Activated naive CD8-positive, alpha-beta T cell treated with anti-CD3 and anti-CD28 coated beads for 36 hours (primary cell): ENCODE data around the gene COMTD1. TPM values are rescaled to one million over a fixed set of nuclear protein-coding genes. Genes with fewer than 3 reads are reported as not detected.
"Not testable (repeated sequence)": the region's sequence is repeated elsewhere in the genome, so short reads cannot be mapped to it uniquely, and the experiment has no call there.

Experiments used
- DNase-seq: peaks from one replicate; pipeline ENCODE4 v3.0.0; 2021
- H3K27ac Mint-ChIP-seq: one replicate; pipeline ENCODE4 v1.8.0; 2022; ENCODE audit warnings: mild to moderate bottlenecking, moderate library complexity, mixed read lengths
- H3K27me3 Mint-ChIP-seq: one replicate; pipeline ENCODE4 v1.8.0; 2022; ENCODE audit warnings: mild to moderate bottlenecking, mixed read lengths
- H3K36me3 Mint-ChIP-seq: one replicate; pipeline ENCODE4 v1.8.0; 2021; ENCODE audit warnings: mild to moderate bottlenecking, mixed read lengths
- H3K4me1 Mint-ChIP-seq: one replicate; pipeline ENCODE4 v1.8.0; 2021; ENCODE audit warnings: mixed read lengths
- H3K4me3 Mint-ChIP-seq: one replicate; pipeline ENCODE4 v1.8.0; 2022; ENCODE audit warnings: mild to moderate bottlenecking, moderate library complexity, mixed read lengths
- H3K9me3 Mint-ChIP-seq: one replicate; pipeline ENCODE4 v1.8.0; 2022; ENCODE audit warnings: mixed read lengths
- total RNA-seq, 2 experiments: library from RNA; stranded (reverse); gene quantifications; one replicate each; pipeline ENCODE4 v1.2.3, GENCODE V29; 2021

The COMTD1 gene
- total RNA-seq, 2 experiments from 2014 or later, result 54.7 to 58.6 TPM

DNA sequence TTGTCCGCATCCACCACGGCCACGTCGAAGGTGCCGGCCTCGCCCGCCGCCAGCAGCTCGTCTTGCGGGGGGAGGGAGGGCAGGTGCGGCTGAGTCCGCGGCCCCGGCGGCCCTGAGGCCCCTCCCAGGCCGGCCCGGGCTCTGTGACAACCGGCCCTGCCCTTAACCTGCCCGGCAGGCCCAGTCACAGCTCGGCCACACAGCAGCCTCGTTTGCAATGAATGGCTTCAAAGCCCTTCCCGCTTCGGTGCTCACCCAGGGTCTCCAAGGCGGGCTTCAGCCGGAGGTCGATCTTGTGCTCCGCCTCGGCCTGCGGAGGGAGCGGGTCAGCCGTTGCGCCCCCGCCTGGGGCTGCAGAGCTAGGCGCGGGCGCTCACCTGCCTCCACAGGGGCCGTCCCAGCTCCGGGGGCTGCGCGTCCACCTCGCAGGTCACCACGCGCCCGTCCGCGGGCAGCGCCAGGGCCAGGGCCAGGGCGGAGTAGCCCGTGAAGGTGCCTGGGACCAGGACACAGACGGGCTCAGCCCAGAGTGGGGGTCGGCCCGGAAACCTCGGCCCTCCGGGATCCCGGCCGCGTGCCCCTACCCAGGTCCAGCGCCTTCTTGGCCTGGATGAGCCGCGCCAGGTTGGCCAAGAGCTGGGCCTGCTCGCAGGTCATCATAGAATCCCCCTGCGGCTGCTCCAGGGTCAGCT is 928 bp downstream of the COMTD1 start:
- peak overlapping the region; percentile 92 for H3K27ac Mint-ChIP-seq
- no peak for DNase-seq
- peaks cover 29% of the 10 kb centered on the region for H3K4me1 Mint-ChIP-seq
- no peaks in the 10 kb centered on the region for H3K9me3 Mint-ChIP-seq
- H3K36me3 Mint-ChIP-seq, result peaks cover 26% of the 10 kb centered on the region
- peak overlapping the region; percentile 82 for H3K4me3 Mint-ChIP-seq
- H3K27me3 Mint-ChIP-seq, result no peaks in the 10 kb centered on the region

DNA sequence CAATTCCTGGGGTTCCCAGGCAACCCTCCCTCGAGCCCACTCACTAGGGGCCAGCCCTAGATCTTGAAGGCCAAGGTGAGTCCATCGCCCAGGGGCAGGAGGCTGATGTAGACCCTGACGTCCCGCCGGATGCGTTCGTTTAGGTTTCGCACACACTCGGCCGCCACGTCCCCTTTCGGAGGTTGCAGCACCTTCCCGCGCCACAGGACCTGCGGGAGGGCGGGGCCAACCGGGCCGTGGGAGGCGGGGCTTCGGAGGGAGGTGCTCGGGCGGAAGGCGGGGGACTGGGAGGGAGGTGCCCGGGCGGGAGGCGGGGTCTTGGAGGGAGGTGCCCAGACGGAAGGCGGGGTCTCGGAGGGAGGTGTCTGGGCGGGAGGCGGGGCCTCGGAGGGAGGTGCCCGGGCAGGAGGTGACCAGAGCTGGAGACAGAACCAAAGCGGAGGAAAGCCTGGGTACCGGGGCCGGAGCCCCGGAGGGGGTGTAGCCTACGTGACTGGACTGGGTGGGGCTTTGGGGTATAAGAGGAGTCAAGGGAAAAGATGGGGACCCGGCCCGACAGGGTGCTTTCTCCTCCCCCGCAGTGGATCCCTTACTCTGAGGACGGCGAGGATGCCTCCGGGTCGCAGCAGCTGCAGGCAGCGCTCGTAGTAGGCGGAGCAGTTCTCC is 1.6 kb downstream of the COMTD1 start:
- Mint-ChIP-seq H3K9me3 (no peaks in the 10 kb centered on the region), H3K27me3 (no peaks in the 10 kb centered on the region), H3K36me3 (peaks cover 28% of the 10 kb centered on the region), H3K4me3 (peak overlapping the region; percentile 82), H3K27ac (peak overlapping the region; percentile 92), H3K4me1 (peaks cover 34% of the 10 kb centered on the region)
- peak; percentile 98 for DNase-seq

GRCh38 chr10:75233444-75234016 is 2.2 kb downstream of the COMTD1 start:
- Mint-ChIP-seq H3K4me3 (peak overlapping the region; percentile 82), H3K4me1 (peaks cover 40% of the 10 kb centered on the region)
- no peak for DNase-seq

DNA sequence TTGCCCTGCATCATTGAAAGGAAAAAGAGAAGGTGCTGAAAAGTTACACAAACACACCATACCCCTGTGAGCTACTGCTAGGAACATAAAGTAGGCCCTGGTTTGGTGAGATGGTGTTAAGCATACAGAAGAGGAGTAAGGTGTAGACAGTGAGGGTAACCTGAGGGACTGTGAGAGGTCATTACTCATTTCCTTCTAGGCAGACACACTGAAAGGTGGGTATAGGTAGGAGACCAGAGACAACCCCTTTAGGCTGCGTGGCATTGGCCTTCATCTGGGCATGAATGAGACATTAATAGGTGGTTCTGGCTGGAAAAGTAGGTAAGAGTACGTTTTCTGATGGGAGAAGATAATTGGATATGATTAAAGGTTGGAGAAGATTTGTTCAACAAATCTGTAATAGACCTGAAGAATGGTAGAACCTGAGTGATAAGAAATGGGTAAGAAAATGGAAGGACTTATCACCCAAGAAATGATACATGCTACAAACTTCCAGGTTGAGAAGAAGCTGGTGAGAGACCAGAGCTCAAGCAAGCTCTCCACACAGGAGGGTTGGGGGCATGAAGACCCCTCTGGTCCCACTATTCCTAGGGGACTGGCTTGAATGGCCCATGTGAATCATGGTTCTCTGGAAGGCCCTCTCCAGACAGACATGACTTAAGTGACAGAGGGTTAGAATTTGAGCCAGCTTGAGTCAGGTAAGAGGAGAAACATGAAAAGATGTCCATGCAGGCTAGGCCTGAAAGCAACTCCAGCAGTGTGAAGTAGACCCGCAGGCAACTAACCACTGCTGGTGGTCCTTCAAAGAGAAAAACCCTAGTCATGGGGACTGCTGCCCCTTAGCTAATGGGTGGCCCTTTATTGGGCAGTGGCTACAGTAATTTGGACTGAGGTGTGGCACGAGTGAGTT is 3.8 kb downstream of the COMTD1 start:
- H3K27me3 Mint-ChIP-seq, result no peaks in the 10 kb centered on the region
- H3K4me1 Mint-ChIP-seq, result peaks cover 41% of the 10 kb centered on the region
- no peak overlapping the region for H3K4me3 Mint-ChIP-seq
- peaks cover 39% of the 10 kb centered on the region for H3K36me3 Mint-ChIP-seq
- peak overlapping the region; percentile 26 for H3K27ac Mint-ChIP-seq
- H3K9me3 Mint-ChIP-seq, result no peaks in the 10 kb centered on the region
- no peak for DNase-seq

More at GRCh38 chr10:75233444-75234016, 2.2 kb downstream of the COMTD1 start:
- Mint-ChIP-seq H3K9me3 (no peaks in the 10 kb centered on the region), H3K27ac (peak overlapping the region; percentile 92), H3K27me3 (no peaks in the 10 kb centered on the region), H3K36me3 (peaks cover 30% of the 10 kb centered on the region)

GRCh38 chr10:75230600-75231038 is 5.1 kb downstream of the COMTD1 start:
- H3K36me3 Mint-ChIP-seq, result peaks cover 39% of the 10 kb centered on the region
- H3K27me3 Mint-ChIP-seq, result no peaks in the 10 kb centered on the region
- H3K4me1 Mint-ChIP-seq, result peaks cover 44% of the 10 kb centered on the region
- peak overlapping the region; percentile 93 for H3K27ac Mint-ChIP-seq
- no peak overlapping the region for H3K4me3 Mint-ChIP-seq
- no peaks in the 10 kb centered on the region for H3K9me3 Mint-ChIP-seq
- peak; percentile 89 for DNase-seq

DNA sequence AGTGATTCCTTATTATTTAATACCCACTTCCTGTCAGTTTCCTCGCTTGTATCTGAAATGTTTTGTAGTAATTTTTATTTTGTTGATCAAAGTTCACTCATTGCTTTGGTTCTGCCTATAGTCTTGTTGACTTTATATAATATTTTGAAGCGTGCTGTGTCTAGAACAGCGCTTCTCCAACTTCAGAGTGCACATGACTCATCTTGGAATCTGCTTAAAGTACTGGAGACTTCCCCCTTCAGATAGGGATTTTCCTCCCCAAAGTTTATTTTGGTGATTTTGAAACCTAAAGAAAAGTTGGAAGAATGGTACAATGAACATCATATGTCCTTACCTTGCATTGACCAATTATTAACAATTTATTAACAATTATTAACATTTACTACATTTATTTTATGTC is 5.8 kb downstream of the COMTD1 start:
- Mint-ChIP-seq H3K27ac (no peak overlapping the region), H3K4me1 (peaks cover 51% of the 10 kb centered on the region), H3K4me3 (no peak overlapping the region), H3K9me3 (no peaks in the 10 kb centered on the region), H3K36me3 (peaks cover 39% of the 10 kb centered on the region), H3K27me3 (no peaks in the 10 kb centered on the region)
- no peak for DNase-seq

DNA sequence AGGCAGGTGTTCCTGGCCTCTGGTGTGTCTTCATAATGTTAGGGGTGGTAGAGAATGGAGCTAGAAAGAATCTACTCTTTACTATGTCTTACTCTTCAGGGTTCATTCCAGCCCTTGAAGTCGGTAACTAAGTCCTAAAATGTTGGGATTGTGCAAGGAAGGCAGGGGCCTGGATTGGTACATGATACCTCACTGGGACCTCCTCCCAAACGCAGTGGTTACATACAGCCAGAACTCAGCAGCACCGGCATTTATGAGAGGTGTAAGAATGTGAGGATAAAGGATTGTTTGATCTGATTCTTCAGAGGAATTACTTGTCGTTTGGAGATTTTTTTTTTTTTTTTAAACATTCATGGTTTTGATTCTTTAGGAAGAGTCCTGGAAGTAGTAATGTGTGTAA is 6.9 kb downstream of the COMTD1 start:
- Mint-ChIP-seq H3K4me3 (no peak overlapping the region), H3K27ac (peak overlapping the region; percentile 80), H3K4me1 (peaks cover 61% of the 10 kb centered on the region), H3K36me3 (peaks cover 48% of the 10 kb centered on the region), H3K27me3 (no peaks in the 10 kb centered on the region), H3K9me3 (no peaks in the 10 kb centered on the region)
- DNase-seq, result no peak

DNA sequence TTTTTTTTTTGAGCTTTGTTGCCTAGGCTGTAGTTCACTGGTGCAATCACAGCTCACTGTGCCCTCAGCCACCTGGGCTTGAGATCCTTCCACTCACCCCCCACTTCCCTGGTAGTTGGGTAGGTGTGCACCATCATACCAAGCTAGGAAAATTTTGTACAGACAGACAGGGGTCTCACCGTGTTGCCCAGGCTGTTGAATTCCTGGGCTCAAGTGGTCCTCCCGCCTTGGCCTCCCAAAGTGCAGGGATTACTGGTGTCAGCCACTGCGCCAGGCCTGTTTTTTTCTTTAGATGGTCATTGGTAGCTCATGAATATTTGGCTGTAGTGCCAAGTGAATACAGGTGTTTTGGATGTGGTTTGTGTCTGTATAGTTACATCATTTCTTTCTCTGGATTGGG is 7.5 kb downstream of the COMTD1 start:
- no peaks in the 10 kb centered on the region for H3K27me3 Mint-ChIP-seq
- no peak for DNase-seq
- no peak overlapping the region for H3K4me3 Mint-ChIP-seq
- H3K27ac Mint-ChIP-seq, result peak overlapping the region; percentile 80
- H3K4me1 Mint-ChIP-seq, result peaks cover 62% of the 10 kb centered on the region
- H3K9me3 Mint-ChIP-seq, result no peaks in the 10 kb centered on the region
- H3K36me3 Mint-ChIP-seq, result peaks cover 43% of the 10 kb centered on the region

- H3K4me3 Mint-ChIP-seq, result no peak overlapping the region
- peaks cover 60% of the 10 kb centered on the region for H3K4me1 Mint-ChIP-seq
- no peaks in the 10 kb centered on the region for H3K27me3 Mint-ChIP-seq
- H3K36me3 Mint-ChIP-seq, result peaks cover 44% of the 10 kb centered on the region
- H3K27ac Mint-ChIP-seq, result peak overlapping the region; percentile 30
- no peaks in the 10 kb centered on the region for H3K9me3 Mint-ChIP-seq
- no peak for DNase-seq
These were observed 9.1 kb downstream of the COMTD1 start for GRCh38 chr10:75226656-75227055.

DNA sequence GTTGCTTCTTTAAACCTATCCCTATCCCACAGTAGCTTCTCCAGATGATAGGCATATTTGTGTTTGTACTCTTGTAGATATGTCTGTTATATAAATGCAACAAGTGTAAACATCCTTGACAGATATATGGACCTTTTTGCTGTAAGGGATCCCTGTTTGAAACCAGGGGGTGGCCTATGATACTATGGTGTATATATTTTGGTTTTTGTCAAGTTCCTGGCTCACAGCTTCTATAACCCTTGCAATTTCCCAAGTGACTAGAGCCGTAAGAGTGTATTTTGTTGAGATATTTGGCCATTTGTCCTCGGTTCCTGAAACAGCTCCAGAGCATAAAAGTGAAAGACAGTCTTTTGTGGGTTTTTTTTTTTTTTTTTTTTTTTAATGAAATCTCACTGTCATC is 9.7 kb downstream of the COMTD1 start:
- no peaks in the 10 kb centered on the region for H3K9me3 Mint-ChIP-seq
- no peak for DNase-seq
- H3K4me3 Mint-ChIP-seq, result no peak overlapping the region
- no peaks in the 10 kb centered on the region for H3K27me3 Mint-ChIP-seq
- peak overlapping the region; percentile 30 for H3K27ac Mint-ChIP-seq
- H3K36me3 Mint-ChIP-seq, result peaks cover 43% of the 10 kb centered on the region
- H3K4me1 Mint-ChIP-seq, result peaks cover 59% of the 10 kb centered on the region

DNA sequence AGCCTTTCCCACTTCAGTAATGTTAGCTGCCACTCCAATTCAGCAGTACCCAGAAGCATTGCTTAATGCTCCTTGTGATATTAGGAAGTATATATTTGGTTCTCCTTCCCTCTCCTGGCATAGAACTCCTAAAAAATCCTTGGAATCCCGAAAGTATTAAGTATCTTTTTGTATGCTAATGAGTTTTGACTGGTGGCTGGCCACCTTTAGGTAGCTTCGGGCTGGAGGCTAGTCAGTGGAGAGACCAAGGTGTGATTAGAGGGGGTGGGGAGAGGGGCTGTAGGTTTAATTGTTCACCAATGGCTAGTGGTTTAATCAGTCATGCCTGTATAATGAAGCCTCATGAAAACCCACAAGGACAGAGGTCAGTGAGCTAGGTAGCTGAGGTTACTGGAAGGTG is 12.2 kb downstream of the COMTD1 start:
- peak overlapping the region; percentile 50 for H3K27ac Mint-ChIP-seq
- H3K36me3 Mint-ChIP-seq, result peaks cover 42% of the 10 kb centered on the region
- DNase-seq, result no peak
- H3K4me3 Mint-ChIP-seq, result no peak overlapping the region
- H3K4me1 Mint-ChIP-seq, result peaks cover 49% of the 10 kb centered on the region
- no peaks in the 10 kb centered on the region for H3K9me3 Mint-ChIP-seq
- no peaks in the 10 kb centered on the region for H3K27me3 Mint-ChIP-seq

DNA sequence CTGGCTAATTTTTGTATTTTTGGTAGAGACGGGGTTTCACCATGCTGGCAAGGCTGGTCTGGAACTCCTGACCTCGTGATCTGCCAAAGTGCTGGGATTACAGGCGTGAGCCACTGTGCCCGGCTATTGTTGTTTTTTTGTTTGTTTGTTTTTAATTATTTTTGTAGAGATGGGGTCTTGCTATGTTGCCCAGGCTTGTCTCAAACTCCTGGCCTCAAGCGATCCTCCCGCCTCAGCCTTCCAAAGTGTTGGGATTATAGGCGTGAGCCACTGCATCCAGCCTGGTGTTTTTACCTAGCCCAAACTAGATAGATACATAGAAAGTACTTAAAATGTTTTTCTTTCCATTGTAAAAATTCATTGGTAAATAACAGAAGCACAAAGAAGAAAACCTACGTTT is 14.3 kb downstream of the COMTD1 start:
- H3K4me1 Mint-ChIP-seq, result peaks cover 51% of the 10 kb centered on the region
- H3K27me3 Mint-ChIP-seq, H3K27ac Mint-ChIP-seq, H3K9me3 Mint-ChIP-seq, H3K4me3 Mint-ChIP-seq, DNase-seq: not testable (repeated sequence)
- H3K36me3 Mint-ChIP-seq, result peaks cover 42% of the 10 kb centered on the region

DNA sequence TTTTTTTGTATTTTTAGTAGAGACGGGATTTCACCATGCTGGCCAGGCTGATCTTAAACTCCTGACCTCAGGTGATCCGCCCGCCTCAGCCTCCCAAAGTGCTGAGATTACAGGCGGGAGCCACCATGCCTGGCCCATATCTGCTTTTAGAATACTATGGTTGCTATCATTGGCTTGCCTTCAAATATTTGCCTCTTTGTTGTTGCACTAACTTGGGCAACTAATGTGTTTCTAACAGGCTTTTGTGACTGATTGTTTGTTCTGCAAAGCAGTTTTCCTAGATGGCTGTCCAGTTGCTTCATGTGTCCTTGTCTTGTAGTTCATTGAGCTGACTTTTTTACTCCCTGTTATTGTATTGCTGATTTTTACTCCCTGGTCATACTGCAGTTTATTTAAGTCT is 15.5 kb downstream of the COMTD1 start:
- H3K4me1 Mint-ChIP-seq, result peaks cover 52% of the 10 kb centered on the region
- H3K9me3 Mint-ChIP-seq, result no peaks in the 10 kb centered on the region
- no peak overlapping the region for H3K4me3 Mint-ChIP-seq
- H3K27ac Mint-ChIP-seq, result peak overlapping the region; percentile 29
- no peaks in the 10 kb centered on the region for H3K27me3 Mint-ChIP-seq
- peaks cover 48% of the 10 kb centered on the region for H3K36me3 Mint-ChIP-seq
- DNase-seq, result no peak

DNA sequence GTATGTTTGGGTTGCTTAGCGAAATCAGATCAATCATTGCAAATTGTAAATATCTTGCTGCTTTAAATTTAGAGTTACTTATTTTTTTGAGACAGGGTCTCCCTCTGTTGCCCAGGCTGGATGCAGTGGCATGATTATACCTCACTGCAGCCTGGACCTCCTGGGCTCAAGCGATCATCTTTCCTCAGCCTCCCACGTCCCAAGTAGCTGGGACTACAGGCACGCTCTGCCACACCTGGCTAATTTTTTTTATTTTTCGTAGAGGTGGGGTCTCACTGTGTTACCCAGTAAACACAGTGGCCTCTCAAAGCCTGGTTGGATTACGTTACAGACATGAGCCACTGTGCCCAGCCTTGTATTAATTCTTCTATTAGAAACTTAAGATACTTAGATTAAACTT is 23.4 kb downstream of the COMTD1 start:
- no peaks in the 10 kb centered on the region for H3K9me3 Mint-ChIP-seq

More for the DNA sequence above, 23.4 kb downstream of the COMTD1 start:
- Mint-ChIP-seq H3K4me1 (peaks cover 49% of the 10 kb centered on the region), H3K27ac (peak overlapping the region; percentile 60), H3K4me3 (peak overlapping the region; percentile 98), H3K36me3 (peaks cover 35% of the 10 kb centered on the region), H3K27me3 (no peaks in the 10 kb centered on the region)
- DNase-seq, result no peak
